Upper lobe of left lung (tissue), 4 donors: Measurements from ENCODE around the gene TM2D3.

Source experiments
- CTCF ChIP-seq, 6 experiments: fragments of 450-650 bp in 4 of 6; fragments of 200-600 bp in 2 of 6; sonication (generic) in 2 of 6; IDR thresholded peaks; one replicate each; pipeline ENCODE4 v1.5.1; 2016 to 2019; ENCODE audit warnings: antibody characterized with exemption in 6 of 6
- POLR2A ChIP-seq, 4 donors: fragments of 450-650 bp; IDR thresholded peaks; one replicate each; pipeline ENCODE4 v1.5.1; 2016 to 2017; ENCODE audit warnings: antibody characterized with exemption in 4 of 4, mild to moderate bottlenecking in 2 of 4
- POLR2AphosphoS5 ChIP-seq, 2 donors: sonication (generic); formaldehyde crosslinking; IDR thresholded peaks; one replicate each; pipeline ENCODE4 v1.5.1; 2017; ENCODE audit warnings: antibody characterized with exemption in 2 of 2

- TF ChIP-seq POLR2AphosphoS5 (IDR thresholded peaks at IDR 0.05) (no peak), POLR2A (IDR thresholded peaks at IDR 0.05) (no peak), CTCF (IDR thresholded peaks at IDR 0.05) (no peak)
These were observed 40.8 kb upstream of the TM2D3 start for GRCh38 chr15:101692801-101693598.
